H9 (cell line): ENCODE data around the gene APOA4. TPM values are rescaled to one million over a fixed set of nuclear protein-coding genes. Genes with fewer than 3 reads are reported as not detected.

Experiments
- DNase-seq: peaks from one replicate; pipeline ENCODE4 v3.0.0-alpha.2; 2017
- H2AFZ ChIP-seq: one replicate; pipeline ENCODE4 v1.6.1; 2013; ENCODE audit warnings: mild to moderate bottlenecking, low read length, control low read depth, moderate library complexity
- H2AK5ac ChIP-seq: 2 replicates; pipeline ENCODE4 v1.6.1; 2013; ENCODE audit warnings: low read length, control low read depth, mixed read lengths; ENCODE audit not compliant: insufficient read length
- H2BK120ac ChIP-seq: one replicate; pipeline ENCODE4 v1.6.1; 2013; ENCODE audit warnings: low read depth, mild to moderate bottlenecking, low read length, control low read depth, inconsistent platforms; ENCODE audit not compliant: poor library complexity, severe bottlenecking
- H2BK12ac ChIP-seq: 2 replicates; pipeline ENCODE4 v1.6.1; 2013; ENCODE audit warnings: low read length, control low read depth, mixed read lengths, low read depth; ENCODE audit not compliant: insufficient read length
- H2BK15ac ChIP-seq: 2 replicates; pipeline ENCODE4 v1.6.1; 2013; ENCODE audit warnings: low read depth, low read length, control low read depth
- H2BK20ac ChIP-seq: one replicate; pipeline ENCODE4 v1.6.1; 2013; ENCODE audit warnings: low read depth, mild to moderate bottlenecking, low read length, control low read depth, inconsistent platforms; ENCODE audit not compliant: poor library complexity, severe bottlenecking
- H2BK5ac ChIP-seq: 2 replicates; pipeline ENCODE4 v1.6.1; 2013; ENCODE audit warnings: low read length, control low read depth, mixed read lengths; ENCODE audit not compliant: insufficient read length
- H3K14ac ChIP-seq: 2 replicates; pipeline ENCODE4 v1.6.1; 2013; ENCODE audit warnings: low read length, control low read depth; ENCODE audit not compliant: insufficient read depth
- H3K18ac ChIP-seq: 2 replicates; pipeline ENCODE4 v1.6.1; 2013; ENCODE audit warnings: low read depth, mild to moderate bottlenecking, mixed read lengths, low read length, control low read depth; ENCODE audit not compliant: insufficient read length
- H3K23ac ChIP-seq: 2 replicates; pipeline ENCODE4 v1.6.1; 2013; ENCODE audit warnings: low read length, control low read depth, mixed read lengths, low read depth; ENCODE audit not compliant: insufficient read length
- H3K23me2 ChIP-seq: 2 replicates; pipeline ENCODE4 v1.6.1; 2013; ENCODE audit warnings: low read depth, mild to moderate bottlenecking, mixed read lengths, low read length, control low read depth; ENCODE audit not compliant: insufficient read length, poor library complexity, severe bottlenecking
- H3K27ac ChIP-seq: 2 replicates; pipeline ENCODE4 v1.5.1; 2013; ENCODE audit warnings: low read length, control low read depth, mixed read lengths, low read depth; ENCODE audit not compliant: insufficient read length
- H3K27me3 ChIP-seq: 2 replicates; pipeline ENCODE4 v1.6.1; 2013; ENCODE audit warnings: low read length, control low read depth, inconsistent platforms; ENCODE audit not compliant: insufficient read depth
- H3K4ac ChIP-seq: 2 replicates; pipeline ENCODE4 v1.6.1; 2013; ENCODE audit warnings: low read depth, mild to moderate bottlenecking, control low read depth, inconsistent platforms, low read length, moderate library complexity
- H3K4me1 ChIP-seq: 2 replicates; pipeline ENCODE4 v1.6.1; 2013; ENCODE audit warnings: low read length, control low read depth, inconsistent platforms; ENCODE audit not compliant: insufficient read depth
- H3K4me2 ChIP-seq: 2 replicates; pipeline ENCODE4 v1.6.1; 2013; ENCODE audit warnings: low read length, control low read depth, mixed read lengths; ENCODE audit not compliant: insufficient read length, insufficient read depth
- H3K56ac ChIP-seq: 2 replicates; pipeline ENCODE4 v1.6.1; 2013; ENCODE audit warnings: low read depth, mild to moderate bottlenecking, mixed read lengths, low read length, control low read depth; ENCODE audit not compliant: insufficient read length
- H3K79me1 ChIP-seq: 2 replicates; pipeline ENCODE4 v1.6.1; 2013; ENCODE audit warnings: low read depth, mild to moderate bottlenecking, moderate library complexity, low read length, control low read depth, inconsistent platforms; ENCODE audit not compliant: insufficient read depth, poor library complexity, severe bottlenecking
- H3K79me2 ChIP-seq: 2 replicates; pipeline ENCODE4 v1.6.1; 2013; ENCODE audit warnings: low read length, control low read depth, inconsistent platforms; ENCODE audit not compliant: insufficient read depth
- H3K9ac ChIP-seq: 2 replicates; pipeline ENCODE4 v1.6.1; 2013; ENCODE audit warnings: low read length, control low read depth, mixed read lengths; ENCODE audit not compliant: insufficient read length; ENCODE audit errors: extremely low read depth
- H3K9me3 ChIP-seq: one replicate; pipeline ENCODE4 v1.6.1; 2013; ENCODE audit warnings: low read depth, low read length, inconsistent platforms; ENCODE audit not compliant: control insufficient read depth
- H3T11ph ChIP-seq: one replicate; pipeline ENCODE4 v1.6.1; 2013; ENCODE audit warnings: mild to moderate bottlenecking, low read length, control low read depth, inconsistent platforms
- H4K20me1 ChIP-seq: one replicate; pipeline ENCODE4 v1.6.1; 2013; ENCODE audit not compliant: control insufficient read depth, insufficient read length, insufficient read depth
- H4K5ac ChIP-seq: 2 replicates; pipeline ENCODE4 v1.6.1; 2013; ENCODE audit warnings: low read depth, mild to moderate bottlenecking, mixed read lengths, low read length, control low read depth; ENCODE audit not compliant: insufficient read length
- H4K8ac ChIP-seq: replicated peaks from 2 replicates; pipeline ENCODE4 v1.6.1; 2013; ENCODE audit warnings: low read length, control low read depth, mixed read lengths, low read depth; ENCODE audit not compliant: insufficient read length
- H4K91ac ChIP-seq: 2 replicates; pipeline ENCODE4 v1.6.1; 2013; ENCODE audit warnings: low read depth, mild to moderate bottlenecking, moderate library complexity, mixed read lengths, low read length, control low read depth; ENCODE audit not compliant: insufficient read length
- H3K27ac Mint-ChIP-seq, 3 experiments: 2 replicates in 2 of 3; 3 replicates in 1 of 3; pipeline ENCODE4 v1.8.0; 2020 to 2021; ENCODE audit warnings: mixed read lengths in 3 of 3, mild to moderate bottlenecking in 1 of 3, moderate library complexity in 1 of 3
- H3K27me3 Mint-ChIP-seq: 2 replicates; pipeline ENCODE4 v1.8.0; 2021; ENCODE audit warnings: low read depth, mild to moderate bottlenecking, moderate library complexity, mixed read lengths
- H3K36me3 Mint-ChIP-seq, 3 experiments: 2 replicates in 2 of 3; 3 replicates in 1 of 3; pipeline ENCODE4 v1.8.0; 2020 to 2021; ENCODE audit warnings: low read depth in 3 of 3, mixed read lengths in 3 of 3; ENCODE audit not compliant: insufficient read depth in 1 of 3
- H3K4me1 Mint-ChIP-seq, 2 experiments: 2 replicates each; pipeline ENCODE4 v1.8.0; 2020; ENCODE audit warnings: mixed read lengths in 2 of 2
- H3K4me3 Mint-ChIP-seq, 2 experiments: 2 replicates in 1 of 2; 3 replicates in 1 of 2; pipeline ENCODE4 v1.8.0; 2020 to 2021; ENCODE audit warnings: mild to moderate bottlenecking in 2 of 2, mixed read lengths in 2 of 2, moderate library complexity in 1 of 2
- H3K9me3 Mint-ChIP-seq, 2 experiments: 2 replicates in 1 of 2; 3 replicates in 1 of 2; pipeline ENCODE4 v1.8.0; 2020; ENCODE audit warnings: mild to moderate bottlenecking in 2 of 2, mixed read lengths in 2 of 2, moderate library complexity in 1 of 2
- WGBS: extraction: QIAGEN DNeasy Blood & Tissue Kit; methylation state at CpG from one replicate; pipeline ENCODE4 v1.1.7; 2013; ENCODE audit warnings: missing lambda C conversion rate, low lambda C conversion rate, mixed read lengths; ENCODE audit not compliant: insufficient read length; ENCODE audit errors: extremely low coverage; 5-methylcytosine and 5-hydroxymethylcytosine counted together
- total RNA-seq: library from RNA; stranded (reverse); gene quantifications from 2 replicates; pipeline ENCODE4 v1.2.1, GENCODE V29; 2021
- TF ChIP-seq, protein P1 (sequence below): fragments of 200-600 bp; sonication (generic); conservative IDR thresholded peaks from 3 replicates; pipeline ENCODE4 v1.8.0; 2021; ENCODE audit warnings: antibody characterized with exemption, mild to moderate bottlenecking

The APOA4 gene
- total RNA-seq, 1 experiment from 2014 or later = not detected

DNA sequence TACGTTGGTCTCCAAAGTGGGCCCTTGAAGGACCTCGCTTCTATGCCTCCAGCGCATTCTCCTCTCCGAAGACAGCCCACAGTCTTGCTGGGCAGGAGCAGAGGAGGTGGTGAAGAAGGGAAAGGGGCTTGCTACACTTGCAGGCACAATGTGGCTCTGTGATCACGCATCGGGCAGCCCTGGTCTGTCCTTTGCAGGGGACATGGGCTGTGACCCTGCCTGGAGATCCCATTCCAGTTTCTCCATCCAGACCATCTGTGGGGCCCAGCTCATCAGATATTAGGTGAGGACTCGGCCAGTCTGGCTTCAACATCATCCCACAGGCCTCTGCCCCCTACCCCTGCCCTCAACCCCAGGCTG lies 13.5 kb upstream of the APOA4 start:
- H3K56ac ChIP-seq = no peak overlapping the region
- H3K9ac ChIP-seq = no peak overlapping the region
- no peak overlapping the region for H3K14ac ChIP-seq
- no peak overlapping the region for H2BK15ac ChIP-seq
- no peaks in the 10 kb centered on the region for H3K79me2 ChIP-seq
- H3K4ac ChIP-seq = no peak overlapping the region
- Mint-ChIP-seq H3K27ac (no peak overlapping the region), H3K4me1 (peaks cover 39 to 43% of the 10 kb centered on the region in 2 experiments), H3K9me3 (peaks cover 0 to 3% of the 10 kb centered on the region in 2 experiments; a peak in 2 of 5 replicates), H3K27me3 (peaks cover 20% of the 10 kb centered on the region), H3K4me3 (no peak overlapping the region), H3K36me3 (no peaks in the 10 kb centered on the region; a peak in 1 of 7 replicates)
- no CpG with 5 or more reads among the region's 7 CpGs for WGBS
- peaks cover 6% of the 10 kb centered on the region for H3K23me2 ChIP-seq
- H2BK20ac ChIP-seq = no peak overlapping the region
- H2AK5ac ChIP-seq = no peak overlapping the region
- no peak overlapping the region for H2BK12ac ChIP-seq
- DNase-seq = no peak
- H4K20me1 ChIP-seq = no peaks in the 10 kb centered on the region
- no peak overlapping the region for H3K27ac ChIP-seq
- H4K8ac ChIP-seq = no peak overlapping the region
- TF ChIP-seq, protein P1, sequence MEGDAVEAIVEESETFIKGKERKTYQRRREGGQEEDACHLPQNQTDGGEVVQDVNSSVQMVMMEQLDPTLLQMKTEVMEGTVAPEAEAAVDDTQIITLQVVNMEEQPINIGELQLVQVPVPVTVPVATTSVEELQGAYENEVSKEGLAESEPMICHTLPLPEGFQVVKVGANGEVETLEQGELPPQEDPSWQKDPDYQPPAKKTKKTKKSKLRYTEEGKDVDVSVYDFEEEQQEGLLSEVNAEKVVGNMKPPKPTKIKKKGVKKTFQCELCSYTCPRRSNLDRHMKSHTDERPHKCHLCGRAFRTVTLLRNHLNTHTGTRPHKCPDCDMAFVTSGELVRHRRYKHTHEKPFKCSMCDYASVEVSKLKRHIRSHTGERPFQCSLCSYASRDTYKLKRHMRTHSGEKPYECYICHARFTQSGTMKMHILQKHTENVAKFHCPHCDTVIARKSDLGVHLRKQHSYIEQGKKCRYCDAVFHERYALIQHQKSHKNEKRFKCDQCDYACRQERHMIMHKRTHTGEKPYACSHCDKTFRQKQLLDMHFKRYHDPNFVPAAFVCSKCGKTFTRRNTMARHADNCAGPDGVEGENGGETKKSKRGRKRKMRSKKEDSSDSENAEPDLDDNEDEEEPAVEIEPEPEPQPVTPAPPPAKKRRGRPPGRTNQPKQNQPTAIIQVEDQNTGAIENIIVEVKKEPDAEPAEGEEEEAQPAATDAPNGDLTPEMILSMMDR = no peak
- no peak overlapping the region for H2BK120ac ChIP-seq
- no peak overlapping the region for H4K91ac ChIP-seq
- no peaks in the 10 kb centered on the region for H3K79me1 ChIP-seq
- H2BK5ac ChIP-seq = no peak overlapping the region
- H2AFZ ChIP-seq = no peak overlapping the region
- no peaks in the 10 kb centered on the region for H3K9me3 ChIP-seq
- no peak overlapping the region for H3K23ac ChIP-seq
- no peaks in the 10 kb centered on the region for H3K4me1 ChIP-seq
- no peak overlapping the region for H3T11ph ChIP-seq
- no peak overlapping the region for H4K5ac ChIP-seq
- H3K27me3 ChIP-seq = no peaks in the 10 kb centered on the region
- no peak overlapping the region for H3K4me2 ChIP-seq
- no peak overlapping the region for H3K18ac ChIP-seq
